K562 (cell line): ENCODE results near the gene IFT81. TPM values are rescaled to one million over a fixed set of nuclear protein-coding genes. Genes with fewer than 3 reads are reported as not detected.

Experiments used
- ARID3B ChIP-seq: fragments of 250-450 bp; sonication (Bioruptor Pico); IDR thresholded peaks from 2 replicates; pipeline ENCODE4 v1.4.0; 2020; ENCODE audit warnings: borderline replicate concordance
- CBFA2T3 ChIP-seq: fragments of 450-650 bp; IDR thresholded peaks from 2 replicates; pipeline ENCODE4 v1.6.1; 2017
- CEBPB ChIP-seq: fragments of 450-650 bp; IDR thresholded peaks from 2 replicates; pipeline ENCODE4 v1.6.1; 2016; ENCODE audit warnings: missing genetic modification characterization, missing compliant biosample characterization
- CXXC5 ChIP-seq: fragments of 250-450 bp; sonication (Bioruptor Pico); IDR thresholded peaks from 2 replicates; pipeline ENCODE4 v1.8.0; 2022; ENCODE audit warnings: inconsistent platforms, mild to moderate bottlenecking, moderate library complexity
- ELK3 ChIP-seq: fragments of 450-650 bp; formaldehyde crosslinking; IDR thresholded peaks from 2 replicates; pipeline ENCODE4 v1.4.0; 2020; ENCODE audit warnings: mild to moderate bottlenecking
- ESRRA ChIP-seq: fragments of 450-650 bp; IDR thresholded peaks from 2 replicates; pipeline ENCODE4 v1.6.1; 2014; ENCODE audit warnings: low read depth, mild to moderate bottlenecking, moderate library complexity, borderline replicate concordance
- FOS ChIP-seq: IDR thresholded peaks from 3 replicates; pipeline ENCODE4 v1.6.1; 2011; ENCODE audit not compliant: insufficient read length; ENCODE audit errors: extremely low read depth
- MEIS2 ChIP-seq: fragments of 450-650 bp; IDR thresholded peaks from 2 replicates; pipeline ENCODE4 v1.6.1; 2014; ENCODE audit warnings: mild to moderate bottlenecking; ENCODE audit not compliant: partially characterized antibody
- MYC ChIP-seq, 2 experiments: fragments of 250-450 bp in 1 of 2; sonication (Bioruptor Pico) in 1 of 2; IDR thresholded peaks; 2 replicates each; pipeline versions ENCODE4 v1.5.1 to v1.6.1; 2012 to 2021; ENCODE audit warnings: low read depth in 2 of 2, borderline replicate concordance in 1 of 2, improper control_type of control experiment in 1 of 2, low read length in 1 of 2, mild to moderate bottlenecking in 1 of 2, moderate library complexity in 1 of 2
- NCOA4 ChIP-seq: fragments of 450-650 bp; IDR thresholded peaks from 2 replicates; pipeline ENCODE4 v1.6.1; 2018; ENCODE audit warnings: mild to moderate bottlenecking; ENCODE audit not compliant: partially characterized antibody
- TCF3 ChIP-seq: sonication (generic); formaldehyde crosslinking; IDR thresholded peaks from 2 replicates; pipeline ENCODE4 v1.4.0; 2020; ENCODE audit warnings: mild to moderate bottlenecking, missing genetic modification reagents
- ZFP1 ChIP-seq: fragments of 450-650 bp; formaldehyde crosslinking; IDR thresholded peaks from 2 replicates; pipeline ENCODE4 v1.4.0; 2020; ENCODE audit warnings: mild to moderate bottlenecking, mixed read lengths
- polyA plus RNA-seq, 8 experiments: library from polyadenylated mRNA; depleted of rRNA in 4 of 8; stranded (reverse) in 5 of 8; unstranded in 3 of 8; fragments of >200 nt; fragmentation: Nextera tagmentation in 2 of 8; fragmentation: Illumina TruSeq in 1 of 8; extraction: Ambion mirVana in 2 of 8; extraction: Trizol in 1 of 8; gene quantifications; 2 replicates each; pipeline versions ENCODE4 v1.2.1 to v1.2.3, GENCODE V29; 2011 to 2014; ENCODE audit warnings: inconsistent platforms in 1 of 8, missing spikeins in 1 of 8
- total RNA-seq, 7 experiments: library from RNA; depleted of rRNA in 6 of 7; stranded (reverse); fragments of >200 nt in 6 of 7; fragmentation: Illumina TruSeq in 2 of 7; extraction: Trizol in 2 of 7; gene quantifications; 2 replicates each; pipeline versions ENCODE4 v1.2.1 to v1.2.3, GENCODE V29; 2011 to 2021; ENCODE audit warnings: low replicate concordance in 1 of 7

IFT81 gene
- total and polyA plus RNA-seq, 9 of the 15 experiments (the other 6 are each of a cell fraction or from before 2014, with no cell fraction given), result 2.8 to 11.9 (median 7.9) TPM

- no peak for TF ChIP-seq ELK3 (CRISPR knock-in tag)
- peak; percentile 51 for TF ChIP-seq ESRRA
- 0 out of 2 replicates have a peak, but pooled peaks have one; percentile 24 for TF ChIP-seq CXXC5
- TF ChIP-seq MEIS2, result no peak
- no peak for TF ChIP-seq MYC (IDR thresholded peaks at IDR 0.05; ENCODE audit: low read depth, low read length)
- no peak for TF ChIP-seq MYC (CRISPR knock-in tag; IDR thresholded peaks at IDR 0.05; ENCODE audit: borderline replicate concordance, low read depth)
- no peak for TF ChIP-seq FOS
- no peak for TF ChIP-seq ZFP1 (CRISPR knock-in tag)
- peak; percentile 92 for TF ChIP-seq CEBPB (tag)
- TF ChIP-seq ARID3B, result no peak
- TF ChIP-seq CBFA2T3, result peak; percentile 27
- no peak for TF ChIP-seq NCOA4
- TF ChIP-seq TCF3 (CRISPR knock-in tag), result 0 out of 2 replicates have a peak, but pooled peaks have one; percentile 18
These were observed 14.9 kb upstream of the IFT81 start (continued) for GRCh38 chr12:110109037-110109836.
